Dedifferentiated amniotic fluid mesenchymal stem cell (primary cell): ENCODE measurements around the gene C16orf90.
A peak's percentile ranks its signal among the peaks of the same experiment; 100 is the strongest.

ENCODE experiments used
- DNase-seq: peaks from one replicate; pipeline ENCODE4 v3.0.0-alpha.2; 2016; ENCODE audit errors: extremely low spot score

The C16orf90 gene

GRCh38 chr16:3495176-3495575 is at the start of gene C16orf90:
Gene C16orf90 (minus strand): TSS chr16:3495489. CDS start chr16:3495421, 68 bp downstream.
- no peak for DNase-seq

- DNase-seq: no peak
Measured at GRCh38 chr16:3542601-3543373, 47.5 kb upstream of the C16orf90 start.

GRCh38 chr16:3541527-3542155 is 46.4 kb upstream of the C16orf90 start:
- no peak for DNase-seq

GRCh38 chr16:3538222-3538621 is 42.9 kb upstream of the C16orf90 start:
- no peak for DNase-seq

- DNase-seq: no peak
Measured at GRCh38 chr16:3536851-3537250, 41.6 kb upstream of the C16orf90 start.

- peak; percentile 82 for DNase-seq
Measured at GRCh38 chr16:3536271-3536731, 41.0 kb upstream of the C16orf90 start.

GRCh38 chr16:3534126-3534525 is 38.8 kb upstream of the C16orf90 start:
- DNase-seq: no peak

- no peak for DNase-seq
Measured at GRCh38 chr16:3532741-3533140, 37.5 kb upstream of the C16orf90 start.

- DNase-seq: no peak
Measured at GRCh38 chr16:3530371-3530914, 35.2 kb upstream of the C16orf90 start.

GRCh38 chr16:3529175-3529574 is 33.9 kb upstream of the C16orf90 start:
- DNase-seq: no peak

- no peak for DNase-seq
Measured at GRCh38 chr16:3528406-3528805, 33.1 kb upstream of the C16orf90 start.

- DNase-seq: peak; percentile 43
Measured at GRCh38 chr16:3527216-3527829, 32.0 kb upstream of the C16orf90 start.

GRCh38 chr16:3525951-3526350 is 30.7 kb upstream of the C16orf90 start:
- no peak for DNase-seq

- DNase-seq: no peak
Measured at GRCh38 chr16:3523281-3523680, 28.0 kb upstream of the C16orf90 start.

GRCh38 chr16:3520841-3521240 is 25.6 kb upstream of the C16orf90 start:
- DNase-seq: no peak

GRCh38 chr16:3520413-3520812 is 25.1 kb upstream of the C16orf90 start:
- peak; percentile 36 for DNase-seq

- DNase-seq: no peak
Measured at GRCh38 chr16:3519581-3519980, 24.3 kb upstream of the C16orf90 start.

- no peak for DNase-seq
Measured at GRCh38 chr16:3518986-3519348, 23.7 kb upstream of the C16orf90 start.

GRCh38 chr16:3518292-3518985 is 23.1 kb upstream of the C16orf90 start:
- no peak for DNase-seq

- DNase-seq: no peak
Measured at GRCh38 chr16:3515897-3516296, 20.6 kb upstream of the C16orf90 start.

GRCh38 chr16:3514621-3515020 is 19.3 kb upstream of the C16orf90 start:
- DNase-seq: no peak
